HEK293 (cell line): ENCODE data around the gene LDLRAD2.

Source experiments
- CTCF ChIP-seq: fragments of 450-650 bp; formaldehyde crosslinking; IDR thresholded peaks from 2 replicates; pipeline ENCODE4 v1.5.1; 2016; ENCODE audit warnings: missing biosample characterization, missing genetic modification characterization
- SALL2 ChIP-seq: fragments of 450-650 bp; formaldehyde crosslinking; IDR thresholded peaks from 2 replicates; pipeline ENCODE4 v1.5.0; 2017; ENCODE audit warnings: missing biosample characterization, mild to moderate bottlenecking, missing genetic modification characterization, borderline replicate concordance
- ZNF24 ChIP-seq: fragments of 450-650 bp; formaldehyde crosslinking; IDR thresholded peaks from 2 replicates; pipeline ENCODE4 v1.5.1; 2016; ENCODE audit warnings: missing biosample characterization, missing genetic modification characterization
- ZNF335 ChIP-seq: fragments of 450-650 bp; formaldehyde crosslinking; conservative IDR thresholded peaks from 2 replicates; pipeline ENCODE4 v1.5.1; 2016; ENCODE audit warnings: missing biosample characterization, missing genetic modification characterization
- ZNF580 ChIP-seq: fragments of 450-650 bp; formaldehyde crosslinking; IDR thresholded peaks from 2 replicates; pipeline ENCODE4 v1.5.1; 2016; ENCODE audit warnings: missing biosample characterization, missing genetic modification characterization
- ZNF843 ChIP-seq: fragments of 450-650 bp; formaldehyde crosslinking; IDR thresholded peaks from 2 replicates; pipeline ENCODE4 v1.5.1; 2016; ENCODE audit warnings: missing biosample characterization, missing genetic modification characterization

- TF ChIP-seq ZNF580 (tag by site-specific recombination) (no peak), ZNF335 (tag by site-specific recombination) (no peak), SALL2 (tag by site-specific recombination) (no peak), ZNF24 (no peak), CTCF (tag by site-specific recombination) (no peak), ZNF843 (tag by site-specific recombination) (no peak)
These were observed 55.5 kb downstream of the LDLRAD2 start for GRCh38 chr1:21867451-21867996.
